ENCODE results near the gene PRKCZ.
A peak's percentile ranks its signal among the peaks of the same experiment; 100 is the strongest.

Gene PRKCZ

DNA sequence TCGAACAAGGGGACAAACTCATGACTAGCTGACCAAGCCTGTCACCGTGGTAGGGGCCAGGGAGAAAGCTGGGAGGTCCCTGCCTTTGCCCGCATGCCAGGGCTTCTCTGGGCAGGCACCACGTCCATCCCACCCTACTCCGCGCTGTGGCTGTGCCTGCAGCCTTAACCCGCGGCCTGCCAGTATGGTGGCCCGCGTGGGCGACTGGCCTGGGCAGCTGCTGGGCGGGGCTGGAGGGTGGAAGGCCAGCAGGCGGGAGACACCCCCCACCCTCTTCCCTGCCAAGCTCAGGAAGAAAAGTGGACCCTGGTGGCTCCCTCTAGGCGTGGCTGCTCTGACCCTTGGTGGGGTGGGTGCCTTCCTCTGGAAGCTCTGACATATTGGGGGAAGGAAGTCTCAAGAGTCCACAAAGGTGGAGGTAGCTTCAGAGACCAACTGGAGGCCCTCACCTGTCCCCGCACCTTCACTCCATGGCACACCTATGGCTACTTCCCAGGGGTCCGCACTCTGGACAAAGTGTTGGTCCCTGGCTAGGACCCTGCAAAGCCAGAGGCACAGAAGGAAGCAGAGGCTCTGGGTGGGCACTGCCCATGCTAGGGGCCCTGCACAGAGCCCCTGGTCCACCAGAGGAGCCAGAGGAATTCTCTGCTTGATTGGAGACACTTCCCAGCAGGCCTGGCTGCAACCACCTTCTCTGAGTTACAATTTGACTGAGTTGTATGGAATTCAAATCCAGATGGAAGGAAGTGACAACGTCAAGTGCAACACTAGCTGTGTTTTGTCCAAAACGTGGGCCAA lies 174.6 kb downstream of the PRKCZ start:
- H3K9me3 Mint-ChIP-seq: no peaks in the 10 kb centered on the region
- H3K4me1 Mint-ChIP-seq: peaks cover 14% of the 10 kb centered on the region
- no peak overlapping the region for H3K27ac Mint-ChIP-seq
- no peaks in the 10 kb centered on the region for H3K27me3 Mint-ChIP-seq
- no peaks in the 10 kb centered on the region for H3K36me3 Mint-ChIP-seq
- H3K4me3 Mint-ChIP-seq: no peak overlapping the region
- ATAC-seq: no peak

DNA sequence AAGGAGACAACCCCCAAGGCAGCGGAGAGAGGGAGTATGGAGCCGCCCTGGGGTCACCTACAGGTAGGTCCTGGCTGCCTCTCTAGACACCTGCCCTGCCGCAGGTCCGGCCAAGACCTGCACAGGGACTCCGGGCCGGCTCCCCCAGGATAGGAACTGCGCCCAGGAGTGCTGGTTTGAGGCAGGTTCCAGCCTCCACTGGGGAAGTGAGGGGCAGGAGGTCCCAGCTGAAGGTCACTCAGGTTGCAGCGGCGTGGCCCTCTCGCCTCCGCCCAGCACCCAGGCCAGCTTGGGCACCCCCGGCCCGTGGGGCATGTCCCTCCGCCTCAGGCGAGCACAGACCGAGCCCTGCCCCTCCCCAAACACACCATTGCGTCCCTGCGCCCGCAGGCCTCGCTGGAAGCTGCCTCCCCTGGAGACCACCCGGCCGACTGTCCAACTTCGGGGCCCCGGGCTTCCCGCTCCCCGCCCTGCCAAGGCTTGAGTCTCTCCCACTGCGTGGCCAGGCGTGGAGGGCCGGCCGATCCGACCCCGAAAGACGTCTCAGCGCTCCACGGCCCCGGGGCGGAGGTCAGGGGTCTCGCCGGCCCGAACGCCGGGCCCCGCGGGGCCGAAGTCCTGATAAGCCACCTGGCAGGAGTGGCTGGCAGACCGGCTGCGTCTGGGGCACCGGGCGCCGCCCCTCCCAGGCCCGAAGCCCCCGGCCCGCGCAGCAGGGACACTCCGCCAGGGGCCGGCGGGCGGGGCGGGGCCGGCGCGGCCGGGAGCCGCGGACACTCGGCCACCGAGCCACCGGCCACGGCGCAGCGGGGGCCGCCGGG lies 176.5 kb downstream of the PRKCZ start:
- Mint-ChIP-seq H3K4me1 (peaks cover 33% of the 10 kb centered on the region), H3K9me3 (no peaks in the 10 kb centered on the region), H3K4me3 (peak overlapping the region; percentile 71), H3K36me3 (peaks cover 3% of the 10 kb centered on the region), H3K27me3 (no peaks in the 10 kb centered on the region), H3K27ac (peak overlapping the region; percentile 50)
- no peak for ATAC-seq

DNA sequence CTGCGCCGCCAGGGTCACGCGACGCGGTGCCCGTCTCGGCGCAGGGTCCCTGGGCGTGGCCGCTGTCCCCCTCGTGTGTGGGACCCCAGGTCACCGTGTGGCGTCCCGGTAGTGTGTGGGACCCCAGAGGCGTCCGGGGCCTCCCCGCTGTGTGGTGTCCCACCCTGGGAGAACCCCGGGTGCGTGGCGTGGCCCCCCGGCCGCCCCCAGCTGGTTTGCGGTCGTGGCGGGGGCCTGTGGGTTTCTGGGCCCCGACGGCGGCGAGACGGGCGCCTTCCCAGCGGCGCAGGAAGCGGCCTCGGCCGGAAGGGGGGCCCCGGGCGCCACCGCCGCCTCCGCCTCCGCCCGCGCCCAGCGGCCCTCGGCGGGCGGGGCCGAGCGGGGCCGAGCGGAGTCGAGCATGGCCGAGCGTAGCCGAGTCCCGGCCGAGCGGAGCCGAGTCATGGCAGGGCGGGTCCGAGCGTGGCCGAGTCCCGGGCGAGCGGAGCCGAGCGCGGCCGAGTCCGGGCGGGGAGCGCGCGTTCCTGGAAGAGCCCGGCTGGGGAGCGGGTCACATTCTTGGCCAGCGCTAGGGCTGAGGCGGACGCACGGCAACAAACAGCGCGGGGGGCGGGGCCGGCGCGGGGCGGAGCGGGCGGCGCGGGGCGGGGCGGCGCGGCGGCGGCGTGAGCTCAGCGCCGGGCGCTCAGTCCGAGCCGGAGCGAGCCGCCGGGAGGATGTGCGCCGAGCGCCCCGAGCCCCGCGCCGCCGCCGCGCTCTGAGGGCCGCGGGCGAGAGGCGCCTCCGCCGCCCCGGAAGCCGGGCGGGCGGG lies 177.3 kb downstream of the PRKCZ start:
- ATAC-seq: peak; percentile 93
- Mint-ChIP-seq H3K4me1 (peaks cover 41% of the 10 kb centered on the region), H3K9me3 (no peaks in the 10 kb centered on the region), H3K4me3 (peak overlapping the region; percentile 75), H3K27me3 (no peaks in the 10 kb centered on the region), H3K27ac (no peak overlapping the region), H3K36me3 (peaks cover 7% of the 10 kb centered on the region)

DNA sequence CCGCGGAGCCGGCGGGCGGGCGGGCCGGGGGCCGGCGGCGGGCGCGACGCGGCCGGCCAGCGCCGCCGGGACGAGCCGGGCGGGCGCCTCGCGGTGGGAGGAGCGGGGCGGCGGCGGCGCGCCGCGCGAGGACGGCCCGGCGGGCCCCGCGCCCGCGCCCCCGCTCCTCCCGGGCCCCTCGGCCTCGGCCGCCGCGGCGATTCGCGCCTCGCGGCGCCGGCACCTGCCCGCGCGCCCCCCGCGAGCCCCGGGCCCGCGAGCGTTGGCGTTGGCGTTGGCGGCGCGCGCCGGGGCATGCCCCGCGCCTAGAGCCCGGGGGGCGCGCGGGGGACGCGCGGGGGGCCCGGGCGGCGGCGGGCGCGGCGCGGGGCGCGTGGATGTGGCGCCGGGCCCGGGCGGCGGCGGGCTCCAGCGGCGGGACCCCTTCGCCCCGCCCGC lies 178.0 kb downstream of the PRKCZ start, which contains the start of gene SKI:
Gene SKI (plus strand): TSS at position 163 of the 438 bp plus-strand sequence. CDS start 448 bp downstream, outside the sequence.
- ATAC-seq: no peak
- Mint-ChIP-seq H3K4me1 (peaks cover 48% of the 10 kb centered on the region), H3K4me3 (peak within 1 kb of the TSS; percentile 82), H3K27ac (peak within 1 kb of the TSS; percentile 63), H3K36me3 (peaks cover 7% of the 10 kb centered on the region), H3K9me3 (no peaks in the 10 kb centered on the region), H3K27me3 (no peaks in the 10 kb centered on the region)

DNA sequence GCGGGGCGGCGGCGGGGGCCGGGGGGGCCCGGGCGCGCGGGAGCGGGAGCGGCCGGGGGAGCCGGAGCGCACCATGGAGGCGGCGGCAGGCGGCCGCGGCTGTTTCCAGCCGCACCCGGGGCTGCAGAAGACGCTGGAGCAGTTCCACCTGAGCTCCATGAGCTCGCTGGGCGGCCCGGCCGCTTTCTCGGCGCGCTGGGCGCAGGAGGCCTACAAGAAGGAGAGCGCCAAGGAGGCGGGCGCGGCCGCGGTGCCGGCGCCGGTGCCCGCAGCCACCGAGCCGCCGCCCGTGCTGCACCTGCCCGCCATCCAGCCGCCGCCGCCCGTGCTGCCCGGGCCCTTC lies 178.5 kb downstream of the PRKCZ start:
- Mint-ChIP-seq H3K9me3 (no peaks in the 10 kb centered on the region), H3K4me1 (peaks cover 53% of the 10 kb centered on the region), H3K27ac (peak overlapping the region; percentile 63), H3K4me3 (peak overlapping the region; percentile 82), H3K27me3 (no peaks in the 10 kb centered on the region), H3K36me3 (peaks cover 7% of the 10 kb centered on the region)
- ATAC-seq: no peak

DNA sequence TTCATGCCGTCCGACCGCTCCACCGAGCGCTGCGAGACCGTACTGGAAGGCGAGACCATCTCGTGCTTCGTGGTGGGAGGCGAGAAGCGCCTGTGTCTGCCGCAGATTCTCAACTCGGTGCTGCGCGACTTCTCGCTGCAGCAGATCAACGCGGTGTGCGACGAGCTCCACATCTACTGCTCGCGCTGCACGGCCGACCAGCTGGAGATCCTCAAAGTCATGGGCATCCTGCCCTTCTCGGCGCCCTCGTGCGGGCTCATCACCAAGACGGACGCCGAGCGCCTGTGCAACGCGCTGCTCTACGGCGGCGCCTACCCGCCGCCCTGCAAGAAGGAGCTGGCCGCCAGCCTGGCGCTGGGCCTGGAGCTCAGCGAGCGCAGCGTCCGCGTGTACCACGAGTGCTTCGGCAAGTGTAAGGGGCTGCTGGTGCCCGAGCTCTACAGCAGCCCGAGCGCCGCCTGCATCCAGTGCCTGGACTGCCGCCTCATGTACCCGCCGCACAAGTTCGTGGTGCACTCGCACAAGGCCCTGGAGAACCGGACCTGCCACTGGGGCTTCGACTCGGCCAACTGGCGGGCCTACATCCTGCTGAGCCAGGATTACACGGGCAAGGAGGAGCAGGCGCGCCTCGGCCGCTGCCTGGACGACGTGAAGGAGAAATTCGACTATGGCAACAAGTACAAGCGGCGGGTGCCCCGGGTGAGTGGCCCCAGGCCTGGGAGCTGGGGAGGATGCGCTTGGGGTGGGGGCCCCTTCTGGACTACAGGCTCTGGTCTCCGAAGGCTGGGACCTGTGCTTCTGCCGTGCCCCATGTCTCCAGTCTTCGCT lies 179.0 kb downstream of the PRKCZ start:
- H3K9me3 Mint-ChIP-seq: no peaks in the 10 kb centered on the region
- H3K4me1 Mint-ChIP-seq: peaks cover 55% of the 10 kb centered on the region
- H3K4me3 Mint-ChIP-seq: peak overlapping the region; percentile 82
- H3K27me3 Mint-ChIP-seq: no peaks in the 10 kb centered on the region
- peak; percentile 4 for ATAC-seq
- H3K27ac Mint-ChIP-seq: peak overlapping the region; percentile 63
- H3K36me3 Mint-ChIP-seq: peaks cover 7% of the 10 kb centered on the region

DNA sequence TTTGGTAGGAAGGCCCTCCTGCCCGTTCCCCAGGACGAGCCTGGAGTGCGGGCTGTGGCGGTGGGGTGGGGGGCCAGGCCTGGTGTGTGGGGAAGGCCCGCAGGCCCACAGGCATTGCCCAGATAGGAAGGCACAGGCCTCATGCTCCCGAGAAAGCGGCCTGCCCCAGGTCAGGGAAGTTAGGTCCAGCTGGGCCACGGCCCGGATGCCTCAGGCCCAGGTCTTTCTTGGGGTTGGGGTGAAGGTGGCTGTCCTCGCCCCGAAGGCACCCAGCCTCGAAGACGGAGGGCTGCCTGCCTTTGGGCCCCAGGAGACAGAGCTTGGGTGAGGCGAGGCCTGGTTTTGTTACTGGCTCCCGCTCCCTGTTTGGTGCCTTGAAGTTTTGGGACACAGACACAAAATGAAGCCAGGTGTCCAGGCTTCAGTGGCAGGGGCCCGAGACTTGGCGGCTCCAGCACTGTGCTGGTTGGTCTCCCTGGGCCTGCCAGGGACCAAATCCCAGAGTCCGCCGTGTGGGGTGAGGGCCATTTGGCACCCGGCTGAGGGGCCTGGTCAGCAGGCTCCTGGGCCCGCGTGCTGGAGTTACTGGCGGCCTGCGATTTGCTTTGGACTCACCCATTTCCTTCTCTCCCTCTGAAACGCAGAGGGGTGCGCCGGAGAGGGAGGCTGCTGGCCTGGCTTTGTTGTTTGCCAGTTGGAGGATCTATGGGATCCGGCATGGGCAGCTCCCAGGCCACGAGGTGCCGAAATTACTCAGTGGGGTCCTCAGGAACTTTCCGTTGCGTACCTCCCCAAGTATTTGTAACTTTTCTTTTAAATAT lies 179.9 kb downstream of the PRKCZ start:
- peak overlapping the region; percentile 89 for H3K27ac Mint-ChIP-seq
- ATAC-seq: no peak
- H3K4me3 Mint-ChIP-seq: peak overlapping the region; percentile 82
- peaks cover 61% of the 10 kb centered on the region for H3K4me1 Mint-ChIP-seq
- peaks cover 7% of the 10 kb centered on the region for H3K36me3 Mint-ChIP-seq
- no peaks in the 10 kb centered on the region for H3K9me3 Mint-ChIP-seq
- H3K27me3 Mint-ChIP-seq: no peaks in the 10 kb centered on the region

DNA sequence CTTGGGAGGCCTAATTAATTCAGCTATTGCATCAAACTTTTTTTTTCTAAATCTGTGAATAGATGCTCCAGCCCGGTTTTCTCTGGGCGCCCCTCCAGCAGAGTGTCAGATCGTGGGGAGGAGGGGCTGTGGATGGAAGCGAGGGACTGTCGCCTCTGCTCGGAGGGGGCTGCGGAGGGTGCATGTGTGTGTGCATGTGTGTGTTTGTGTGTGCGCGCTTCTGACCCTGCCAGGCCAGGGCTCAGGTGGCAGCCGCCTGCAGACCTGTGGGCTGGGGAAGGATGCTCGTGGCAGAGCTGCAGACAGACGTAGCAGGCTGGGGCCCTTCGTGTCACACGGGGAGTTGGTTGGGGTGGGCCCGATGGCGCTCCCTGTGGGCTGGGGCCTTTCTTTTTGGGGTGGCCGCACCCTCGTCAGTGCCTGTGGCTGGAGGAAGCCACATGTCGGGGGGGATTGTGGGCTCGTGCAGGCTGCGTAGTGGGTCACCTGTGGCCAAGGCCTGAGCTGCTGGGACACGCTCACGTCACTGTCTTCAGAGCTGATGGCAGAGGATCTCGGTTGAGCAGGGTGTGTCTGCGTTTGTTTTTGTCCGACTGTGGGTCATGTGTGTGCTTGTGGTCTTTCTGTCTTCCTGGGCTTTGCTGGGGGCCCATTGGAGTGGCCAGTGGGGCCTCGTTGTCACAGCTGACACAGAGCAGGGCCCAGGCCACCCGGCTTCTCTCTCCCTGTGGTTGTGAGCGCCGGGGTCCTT lies 180.7 kb downstream of the PRKCZ start:
- Mint-ChIP-seq H3K4me3 (peak overlapping the region; percentile 82), H3K27me3 (no peaks in the 10 kb centered on the region), H3K4me1 (peaks cover 69% of the 10 kb centered on the region), H3K36me3 (peaks cover 7% of the 10 kb centered on the region), H3K27ac (peak overlapping the region; percentile 89), H3K9me3 (no peaks in the 10 kb centered on the region)
- no peak for ATAC-seq

DNA sequence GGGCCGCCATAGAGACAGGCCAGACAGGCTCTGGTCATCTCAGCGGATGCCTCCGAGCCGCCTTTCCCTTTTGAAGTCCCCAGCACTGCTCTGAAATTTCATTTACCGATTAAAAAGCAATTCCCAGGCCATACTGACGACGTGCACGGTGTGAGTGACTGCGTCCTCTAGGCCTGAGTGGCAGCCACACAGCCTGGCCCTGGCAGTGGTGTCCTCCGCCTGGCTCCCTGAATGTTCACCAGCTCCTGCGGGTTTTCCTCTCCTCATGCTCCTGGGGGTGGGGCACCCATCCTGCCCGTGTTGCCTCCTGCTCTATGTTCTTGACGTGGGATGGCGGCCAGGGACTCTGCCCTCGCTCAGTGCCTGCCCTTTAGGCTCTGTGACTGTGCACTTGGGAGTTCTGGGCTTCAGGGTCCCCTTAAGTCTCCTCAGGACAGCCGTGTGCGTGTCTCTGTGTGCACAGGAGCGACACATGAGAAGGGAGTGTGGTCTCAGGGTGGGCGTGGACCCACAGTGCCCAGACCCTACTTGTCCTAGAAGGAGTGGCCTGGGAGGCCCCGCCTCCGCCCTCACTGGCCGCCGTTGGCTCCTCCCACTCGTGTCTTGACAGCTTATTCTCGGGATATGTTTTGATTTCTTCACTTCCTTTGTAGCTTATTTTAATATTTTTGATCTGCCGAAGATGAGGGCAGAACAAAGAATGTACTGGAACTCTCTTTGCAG lies 181.5 kb downstream of the PRKCZ start:
- Mint-ChIP-seq H3K36me3 (peaks cover 7% of the 10 kb centered on the region), H3K27me3 (no peaks in the 10 kb centered on the region), H3K27ac (peak overlapping the region; percentile 89), H3K4me3 (peak overlapping the region; percentile 82), H3K4me1 (peaks cover 77% of the 10 kb centered on the region), H3K9me3 (no peaks in the 10 kb centered on the region)
- ATAC-seq: no peak

DNA sequence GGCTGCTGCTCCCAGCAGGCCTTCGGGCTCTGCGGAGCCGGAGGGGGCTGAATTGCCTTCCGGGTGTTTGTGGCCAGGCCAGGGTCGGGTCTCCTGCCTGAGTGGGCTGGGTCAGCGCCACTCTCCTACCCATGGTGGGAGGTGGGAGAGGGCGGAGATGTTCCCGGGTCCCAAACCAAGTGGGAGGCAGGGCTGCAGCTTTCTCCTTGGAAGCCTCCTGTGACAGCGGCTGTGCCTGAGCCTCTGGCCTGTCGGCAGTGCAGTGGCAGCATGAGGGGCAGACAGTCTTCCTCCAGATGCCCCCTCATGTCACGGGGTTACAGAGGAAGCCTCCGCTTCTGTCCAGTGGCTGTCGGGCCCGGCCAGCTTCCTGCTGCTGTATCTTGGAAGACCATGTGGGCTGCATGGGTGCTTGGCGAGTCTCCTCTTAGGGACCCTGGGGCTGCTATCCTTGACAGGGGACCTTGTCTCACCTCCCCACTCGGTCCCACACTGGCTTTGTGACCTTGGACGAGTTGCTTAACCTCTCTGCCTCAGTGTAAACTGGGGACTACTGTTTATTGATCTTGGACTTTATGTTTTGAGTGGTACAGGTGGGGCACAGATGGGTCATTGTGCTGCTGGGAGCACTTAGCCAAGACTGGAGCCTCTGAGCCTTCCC lies 182.2 kb downstream of the PRKCZ start:
- ATAC-seq: no peak
- H3K9me3 Mint-ChIP-seq: no peaks in the 10 kb centered on the region
- H3K4me3 Mint-ChIP-seq: peak overlapping the region; percentile 82
- H3K36me3 Mint-ChIP-seq: peaks cover 7% of the 10 kb centered on the region
- H3K27me3 Mint-ChIP-seq: no peaks in the 10 kb centered on the region
- peak overlapping the region; percentile 89 for H3K27ac Mint-ChIP-seq
- peaks cover 84% of the 10 kb centered on the region for H3K4me1 Mint-ChIP-seq

DNA sequence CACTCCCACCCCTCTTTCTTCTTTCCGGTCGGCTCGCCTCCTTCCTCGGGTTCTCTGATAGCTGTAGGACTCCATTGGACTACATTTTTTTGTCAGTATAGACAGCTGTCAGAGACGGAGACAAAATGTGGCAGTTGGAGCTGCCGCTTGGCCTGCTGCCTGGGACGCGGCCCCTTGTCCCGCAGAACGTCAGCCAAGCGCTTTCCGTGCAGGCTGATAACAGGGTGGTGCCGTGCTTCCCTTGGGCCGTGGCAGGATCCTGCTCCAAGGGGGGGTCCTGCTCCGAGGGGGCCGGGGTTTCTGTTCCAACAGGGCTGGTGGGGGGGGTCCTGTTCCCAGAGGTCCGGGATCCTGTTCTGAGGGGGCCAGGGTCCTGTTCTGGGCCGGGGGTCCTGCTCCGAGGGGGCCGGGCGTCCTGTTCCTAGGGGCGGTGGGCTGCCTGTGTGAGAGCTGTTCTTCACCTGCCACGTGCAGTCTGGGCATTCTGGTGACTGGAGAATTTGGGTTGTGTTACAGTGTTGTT lies 182.8 kb downstream of the PRKCZ start:
- peak overlapping the region; percentile 89 for H3K27ac Mint-ChIP-seq
- no peaks in the 10 kb centered on the region for H3K27me3 Mint-ChIP-seq
- ATAC-seq: no peak
- peak overlapping the region; percentile 82 for H3K4me3 Mint-ChIP-seq
- no peaks in the 10 kb centered on the region for H3K9me3 Mint-ChIP-seq
- H3K36me3 Mint-ChIP-seq: peaks cover 7% of the 10 kb centered on the region
- peaks cover 89% of the 10 kb centered on the region for H3K4me1 Mint-ChIP-seq

DNA sequence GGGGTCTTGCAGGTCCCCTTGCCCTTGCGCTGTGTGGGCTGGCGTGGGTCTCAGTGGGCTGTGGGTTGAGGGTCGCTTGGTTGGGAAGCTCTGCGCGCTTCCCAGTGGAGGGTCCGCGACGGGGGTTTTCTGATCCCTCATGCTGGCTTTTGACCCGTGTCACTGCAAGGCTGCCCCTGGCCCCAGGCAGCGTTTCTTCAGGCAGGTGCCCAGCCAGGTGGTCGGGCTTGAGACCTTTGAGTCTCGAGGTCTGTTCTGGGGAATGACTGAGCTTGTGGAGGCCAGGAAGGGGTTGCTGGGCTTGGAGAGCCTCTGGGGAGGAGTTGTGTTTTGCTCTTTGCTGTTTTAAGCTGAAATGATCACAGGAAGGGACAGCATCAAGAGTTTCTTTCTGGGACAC lies 183.3 kb downstream of the PRKCZ start:
- peak overlapping the region; percentile 73 for H3K4me3 Mint-ChIP-seq
- H3K27ac Mint-ChIP-seq: peak overlapping the region; percentile 89
- peaks cover 89% of the 10 kb centered on the region for H3K4me1 Mint-ChIP-seq
- H3K36me3 Mint-ChIP-seq: peaks cover 7% of the 10 kb centered on the region
- H3K9me3 Mint-ChIP-seq: no peaks in the 10 kb centered on the region
- no peaks in the 10 kb centered on the region for H3K27me3 Mint-ChIP-seq
- ATAC-seq: no peak
